ENCODE measurements around the gene CPPED1.

Gene CPPED1

DNA sequence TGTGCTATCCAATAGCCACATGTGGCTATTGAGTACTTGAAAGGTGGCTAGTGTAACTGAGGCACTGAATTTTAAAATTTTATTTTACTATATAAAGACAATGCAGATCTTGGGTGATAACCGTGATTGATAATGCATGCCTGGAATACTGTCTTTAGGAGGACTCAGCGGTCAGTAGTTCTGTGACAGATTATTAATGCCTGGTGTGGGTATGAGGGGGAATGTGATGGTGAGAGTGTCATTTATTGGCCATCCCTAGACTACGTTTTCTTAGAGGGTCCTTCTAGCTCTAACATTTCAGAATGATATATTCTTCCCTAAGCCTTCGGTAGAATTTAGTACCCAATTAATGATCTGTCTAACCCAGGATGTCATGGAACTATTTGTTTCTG lies 157.6 kb downstream of the CPPED1 start:
- DNase-seq (ENCODE audit: low read depth in 2 of 2): no peak

DNA sequence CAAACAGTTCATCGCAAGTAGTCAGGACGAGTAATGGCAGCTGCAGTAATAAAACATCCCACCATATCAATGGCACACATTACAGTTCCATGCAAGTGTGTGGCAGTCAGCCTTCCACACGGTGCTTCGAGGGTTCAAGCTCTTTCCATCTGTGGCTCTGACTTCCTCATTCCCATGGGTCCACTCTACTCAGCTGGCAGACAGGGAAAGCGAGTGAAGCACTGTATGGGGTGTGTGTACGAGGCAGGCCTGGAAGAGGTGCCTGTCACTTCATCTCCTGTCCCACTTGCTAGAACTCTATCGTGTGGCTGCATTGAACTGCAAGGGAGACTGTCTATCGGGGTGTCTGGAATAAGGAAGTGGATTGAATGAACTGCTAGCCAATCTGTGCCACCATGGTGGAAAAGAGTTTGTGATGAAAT lies 160.6 kb downstream of the CPPED1 start:
- DNase-seq (ENCODE audit: low read depth in 2 of 2): no peak

DNA sequence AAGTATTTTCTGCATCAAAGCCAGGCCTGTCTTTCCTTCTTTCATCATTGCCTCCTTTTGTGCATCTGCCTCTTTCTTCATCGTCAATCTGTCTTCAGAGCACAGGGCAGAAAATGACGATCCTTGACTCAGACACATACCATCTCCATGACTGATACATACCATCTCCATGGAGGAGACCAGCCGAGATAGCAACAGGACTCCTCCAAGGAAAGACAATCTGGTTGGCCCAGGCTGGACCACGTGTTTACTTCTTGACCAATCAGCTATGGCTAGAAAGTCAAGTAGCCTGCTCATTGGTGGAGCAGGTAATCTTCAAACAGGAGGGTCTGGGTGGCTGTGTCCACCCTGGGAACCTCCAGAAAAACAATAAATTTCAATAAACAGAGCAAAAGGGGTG lies 164.6 kb downstream of the CPPED1 start:
- no peak for DNase-seq (ENCODE audit: low read depth in 2 of 2)

DNA sequence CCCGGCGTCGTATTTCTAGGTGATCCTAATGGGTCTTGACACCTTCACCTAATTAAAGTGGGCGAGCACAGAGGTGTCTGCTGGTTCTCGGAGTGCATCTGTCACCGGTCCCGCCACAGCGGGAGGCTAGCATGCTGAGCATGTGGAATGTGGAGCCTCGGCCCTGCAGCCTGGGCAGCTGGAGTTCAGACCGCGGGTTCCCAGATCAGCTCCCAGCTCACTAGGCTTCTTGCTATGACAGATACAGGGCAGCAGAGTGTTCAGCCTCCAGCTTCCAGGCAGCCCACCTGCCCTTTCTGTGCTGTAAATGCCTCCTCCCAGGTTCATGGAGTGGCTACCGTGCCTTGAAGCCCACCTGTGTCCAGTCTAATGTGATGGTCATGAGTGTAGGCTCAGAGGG lies 166.7 kb downstream of the CPPED1 start:
- DNase-seq (ENCODE audit: low read depth in 2 of 2): no peak

DNA sequence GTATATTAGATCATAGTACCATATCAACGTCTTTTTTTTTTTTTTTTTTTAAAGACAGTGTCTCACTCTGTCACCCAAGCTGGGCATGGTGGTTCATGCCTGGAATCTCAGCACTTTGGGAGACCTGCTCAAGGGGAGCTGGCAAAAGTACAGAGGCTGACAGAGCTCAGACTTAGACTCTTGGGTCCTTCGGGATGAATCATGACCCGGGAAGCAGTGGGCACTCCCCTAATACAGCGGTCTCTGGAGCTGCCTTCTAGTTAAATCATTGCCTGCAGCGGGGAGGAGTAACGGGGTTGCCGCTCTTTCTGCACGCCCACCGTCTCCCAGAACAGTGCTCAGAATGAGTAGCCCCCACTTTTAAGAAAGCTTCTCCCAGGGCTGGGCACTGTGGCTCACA lies 174.4 kb downstream of the CPPED1 start:
- no peak for DNase-seq (ENCODE audit: low read depth in 2 of 2)

DNA sequence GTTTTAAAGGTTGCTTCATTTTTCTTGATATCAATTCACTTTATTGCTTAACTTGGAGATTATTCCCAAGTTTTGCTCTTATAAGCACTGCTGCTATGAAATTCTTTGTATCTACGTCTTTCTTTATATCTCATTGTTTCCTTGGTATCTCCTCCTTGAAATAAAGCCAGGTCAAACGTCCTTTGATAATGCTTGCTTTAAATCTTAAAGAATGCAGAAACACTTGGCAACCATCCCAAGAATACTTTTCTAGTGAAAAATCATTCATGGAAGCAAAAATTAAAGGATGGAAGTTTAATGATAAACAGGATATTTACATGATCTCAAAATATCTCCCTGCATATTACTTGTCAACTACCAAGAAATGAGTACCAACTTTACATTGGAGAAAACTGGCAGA lies 175.2 kb downstream of the CPPED1 start:
- no peak for DNase-seq (ENCODE audit: low read depth in 2 of 2)

DNA sequence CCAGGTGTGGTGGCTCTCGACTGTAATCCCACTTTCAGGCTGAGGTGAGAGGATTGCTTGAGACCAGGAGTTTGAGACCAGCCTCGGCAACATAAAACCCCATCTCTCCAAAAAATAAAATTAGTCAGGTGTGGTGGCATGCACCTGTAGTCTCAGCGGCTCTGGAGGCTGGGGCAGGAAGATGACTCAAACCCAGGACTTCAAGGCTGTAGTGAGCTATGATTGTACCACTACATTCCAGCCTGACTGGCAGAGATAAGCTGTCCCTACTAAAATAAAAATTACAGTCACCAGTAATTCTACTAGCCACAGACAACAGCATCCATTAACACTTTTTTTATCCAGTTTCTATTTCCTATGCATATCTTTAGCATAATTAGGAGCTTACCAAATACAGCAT lies 176.3 kb downstream of the CPPED1 start:
- no peak for DNase-seq (ENCODE audit: low read depth in 2 of 2)

DNA sequence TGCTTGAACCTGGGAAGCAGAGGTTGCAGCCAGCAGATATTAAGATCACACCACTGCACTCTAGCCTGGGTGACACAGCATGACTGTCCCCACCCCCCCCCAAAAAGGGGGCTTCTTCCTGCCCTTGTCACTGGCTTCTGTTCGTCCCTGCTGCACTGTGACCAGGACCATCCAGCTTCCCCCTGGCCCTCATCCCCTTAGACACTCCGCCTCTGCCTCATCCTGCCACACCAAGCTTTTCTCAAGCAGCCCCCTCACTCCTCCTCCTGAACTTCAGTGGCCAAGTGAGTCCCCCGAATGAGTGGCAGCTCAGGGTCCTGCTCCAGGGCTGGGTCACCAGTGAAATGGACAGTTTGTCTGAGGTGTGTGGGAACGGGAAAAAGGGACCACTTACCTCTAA lies 177.3 kb downstream of the CPPED1 start:
- DNase-seq (ENCODE audit: low read depth in 2 of 2): no peak

DNA sequence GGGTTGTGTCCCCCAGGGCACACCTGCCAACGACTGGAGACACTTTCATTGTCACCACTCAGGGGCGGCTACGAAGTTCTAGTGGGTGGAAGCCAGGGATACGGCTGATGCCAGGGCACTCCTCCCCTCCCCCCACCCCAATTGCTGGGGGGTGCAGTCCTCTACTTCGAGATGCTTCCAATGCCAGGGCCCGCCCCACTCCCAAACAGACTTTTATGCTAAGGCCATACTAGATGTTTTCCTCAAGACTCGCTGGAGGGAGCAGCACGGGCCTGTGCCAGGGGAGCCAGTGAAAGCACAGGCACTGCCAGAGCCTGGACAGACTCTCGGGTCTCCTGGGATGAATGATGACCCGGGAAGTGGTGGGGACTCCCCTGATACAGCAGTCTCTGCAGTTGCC lies 178.0 kb downstream of the CPPED1 start:
- DNase-seq (ENCODE audit: low read depth in 2 of 2): no peak

DNA sequence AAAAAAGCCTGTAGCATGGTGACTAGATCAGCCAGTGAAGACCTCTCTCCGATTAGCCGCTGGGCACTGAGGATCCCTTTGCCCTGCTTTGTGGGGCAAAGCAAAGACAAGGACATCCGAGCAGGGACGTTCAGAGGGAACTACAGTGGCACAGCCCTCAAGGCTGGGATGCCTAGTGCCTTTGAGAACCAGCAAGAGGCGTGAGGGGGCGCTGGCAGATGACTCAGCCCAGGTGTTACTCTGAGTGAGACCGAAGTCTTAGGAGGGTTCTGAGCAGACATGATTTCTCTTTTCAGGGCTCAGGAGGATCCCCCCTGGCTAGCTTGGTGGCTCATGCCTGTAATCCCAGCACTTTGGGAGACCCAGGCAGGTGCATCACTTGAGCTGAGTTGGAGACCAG lies 178.6 kb downstream of the CPPED1 start:
- no peak for DNase-seq (ENCODE audit: low read depth in 2 of 2)

DNA sequence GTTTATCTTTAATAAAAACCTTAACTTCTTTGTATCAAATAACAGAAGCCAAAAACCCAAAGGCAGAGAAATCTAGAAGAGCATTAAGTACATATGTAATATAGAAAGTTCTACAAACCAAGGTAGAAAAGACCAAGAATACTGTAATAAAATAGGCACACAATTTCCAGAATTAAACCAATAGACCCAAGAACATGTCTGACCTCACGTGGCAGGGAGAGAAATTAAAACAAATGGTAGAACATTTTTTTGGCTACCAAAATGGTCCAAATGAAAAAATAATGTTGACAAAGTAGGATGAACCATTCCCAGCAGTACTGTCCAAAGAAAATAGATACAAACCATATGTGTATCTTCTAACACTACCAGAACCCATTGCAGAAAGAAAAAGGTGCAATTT lies 183.5 kb downstream of the CPPED1 start:
- no peak for DNase-seq (ENCODE audit: low read depth in 2 of 2)

DNA sequence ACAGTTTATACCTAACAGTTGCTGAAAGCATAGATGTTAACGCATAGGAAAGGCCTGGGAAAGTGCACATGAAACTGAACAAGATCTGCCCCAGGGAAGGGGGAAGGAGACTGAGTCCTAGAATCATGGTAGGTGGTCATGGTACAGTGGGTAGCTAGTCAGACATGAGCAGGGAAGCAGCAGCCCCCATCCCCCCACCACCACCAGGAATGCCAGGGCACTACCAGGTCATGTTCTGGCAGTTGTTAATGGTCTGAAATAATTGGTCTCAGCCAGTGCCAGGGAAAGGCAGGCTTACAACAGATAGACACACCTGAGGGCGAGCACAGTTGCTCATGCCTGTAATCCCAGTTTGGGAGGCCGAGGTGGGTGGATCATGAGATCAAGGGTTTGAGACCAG lies 185.2 kb downstream of the CPPED1 start:
- no peak for DNase-seq (ENCODE audit: low read depth in 2 of 2)

DNA sequence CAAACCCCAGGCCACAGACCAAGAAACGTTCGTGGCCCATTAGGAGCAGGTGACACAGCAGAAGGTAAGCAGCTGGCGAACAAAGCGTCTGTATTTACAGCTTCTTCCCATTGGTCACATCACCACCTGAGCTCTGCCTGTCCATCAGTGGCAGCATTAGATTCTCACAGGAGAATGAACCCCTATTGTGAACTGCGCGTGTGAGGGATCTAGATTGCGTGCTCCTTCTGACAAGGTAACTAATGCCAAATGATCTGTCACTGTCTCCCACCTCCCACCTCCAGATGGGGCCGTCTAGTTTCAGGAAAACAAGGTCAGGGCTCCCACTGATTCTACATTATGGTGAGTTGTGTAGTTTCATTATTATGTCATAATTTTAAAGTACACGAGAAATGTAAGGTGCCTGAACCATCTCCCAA lies 186.3 kb downstream of the CPPED1 start:
- no peak for DNase-seq (ENCODE audit: low read depth in 2 of 2)

DNA sequence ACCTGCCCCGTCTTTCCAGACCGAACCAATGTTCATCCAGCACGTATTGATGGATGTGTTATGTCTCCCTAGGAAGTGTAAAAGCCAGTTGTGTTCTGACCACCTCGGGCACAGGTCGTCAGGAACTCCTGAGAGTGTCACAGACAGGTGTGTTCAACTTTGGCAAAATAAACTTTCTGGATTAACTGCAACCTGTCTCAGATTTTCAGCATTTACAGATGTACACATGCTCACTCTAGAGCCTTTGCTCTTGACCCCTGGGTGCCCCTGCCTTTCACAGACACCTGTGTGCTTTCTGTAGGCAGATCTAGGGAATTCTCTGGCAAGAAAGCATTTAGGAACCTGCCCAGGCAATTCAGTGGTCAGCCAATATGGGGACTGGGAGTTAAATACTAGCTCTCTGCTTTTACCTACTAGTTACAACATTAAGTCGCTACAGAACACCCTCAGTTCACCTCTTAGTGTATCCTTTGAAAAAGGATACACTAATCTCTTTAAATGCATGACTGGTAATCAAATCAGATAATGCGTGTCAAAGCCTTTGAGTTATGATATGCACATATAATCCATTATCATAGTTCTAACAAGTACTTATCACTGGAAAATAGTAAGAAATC lies 188.9 kb downstream of the CPPED1 start:
- DNase-seq (ENCODE audit: low read depth in 2 of 2): no peak

DNA sequence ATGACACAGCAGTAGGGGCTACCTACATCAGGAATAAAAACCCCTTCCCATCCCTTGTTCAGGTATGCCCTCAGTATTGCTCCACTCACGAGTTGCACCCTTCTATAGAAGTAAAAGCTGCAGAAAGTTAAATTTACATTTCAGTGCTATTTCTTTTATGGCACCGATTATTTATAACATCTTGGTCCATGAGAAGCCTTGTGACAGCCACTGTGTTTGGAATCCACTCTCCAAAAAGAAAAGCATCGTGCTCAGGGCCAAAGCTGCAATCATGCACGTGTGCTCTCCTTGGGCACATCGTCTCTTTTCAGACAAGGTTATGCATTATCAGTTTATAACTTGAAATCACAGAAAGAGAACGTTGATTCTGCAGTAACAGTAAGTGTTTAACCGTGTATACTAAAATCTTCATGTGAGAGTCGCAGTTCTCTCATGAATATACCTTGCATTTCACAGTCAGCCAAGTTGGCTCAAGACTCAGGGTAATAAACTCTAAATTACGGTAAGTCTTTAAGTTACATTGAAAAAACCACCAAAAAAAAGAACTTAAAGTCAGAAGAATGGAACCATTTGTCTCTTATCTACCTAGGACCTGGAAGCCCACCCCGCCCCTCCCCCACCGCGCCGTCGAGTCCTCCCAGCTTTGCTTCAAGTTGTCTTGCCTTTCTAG lies 189.6 kb downstream of the CPPED1 start:
- no peak for DNase-seq (ENCODE audit: low read depth in 2 of 2)

DNA sequence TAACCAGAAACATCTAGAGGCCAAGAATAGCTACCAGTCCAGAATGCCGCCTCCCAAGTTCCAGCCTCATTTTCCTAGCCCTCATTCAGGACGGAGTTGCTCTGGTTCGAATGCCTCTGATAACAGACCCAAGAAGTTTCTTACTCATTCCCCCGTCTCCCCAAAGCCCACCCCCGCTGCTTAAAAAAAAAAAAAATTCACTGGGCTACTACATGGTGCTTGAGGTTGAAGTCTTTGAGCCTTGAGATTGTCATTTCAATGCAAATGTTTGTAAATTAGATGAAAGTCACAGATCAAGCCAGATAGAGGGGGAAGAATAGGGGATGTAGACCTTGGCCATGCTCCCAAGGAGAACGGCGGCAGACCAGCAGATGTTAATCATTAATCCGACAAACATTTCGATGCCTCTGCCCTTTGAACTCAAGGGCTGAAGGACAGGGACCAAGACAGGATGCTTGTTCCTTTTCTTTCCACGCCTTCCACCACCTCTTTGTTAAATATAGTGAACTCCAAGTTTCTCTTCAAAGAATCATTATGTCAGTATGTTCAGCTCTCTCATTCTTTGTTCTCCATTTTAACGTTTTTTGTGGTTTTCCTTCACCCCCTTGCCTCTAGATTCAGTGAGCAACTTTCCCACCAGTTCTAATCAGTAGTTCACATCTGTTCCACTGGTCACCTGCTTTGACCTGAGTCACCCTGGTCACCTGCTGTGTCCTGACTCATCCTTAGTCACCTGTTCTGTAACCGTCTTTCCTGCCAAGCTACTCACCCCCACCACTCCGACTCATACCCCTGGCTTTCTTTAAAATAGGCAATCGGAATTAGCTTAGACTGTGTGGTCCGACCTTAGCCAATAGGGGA lies 190.3 kb downstream of the CPPED1 start:
- peak in 1 of 2 donors; percentile 15 for DNase-seq (ENCODE audit: low read depth in 2 of 2)

DNA sequence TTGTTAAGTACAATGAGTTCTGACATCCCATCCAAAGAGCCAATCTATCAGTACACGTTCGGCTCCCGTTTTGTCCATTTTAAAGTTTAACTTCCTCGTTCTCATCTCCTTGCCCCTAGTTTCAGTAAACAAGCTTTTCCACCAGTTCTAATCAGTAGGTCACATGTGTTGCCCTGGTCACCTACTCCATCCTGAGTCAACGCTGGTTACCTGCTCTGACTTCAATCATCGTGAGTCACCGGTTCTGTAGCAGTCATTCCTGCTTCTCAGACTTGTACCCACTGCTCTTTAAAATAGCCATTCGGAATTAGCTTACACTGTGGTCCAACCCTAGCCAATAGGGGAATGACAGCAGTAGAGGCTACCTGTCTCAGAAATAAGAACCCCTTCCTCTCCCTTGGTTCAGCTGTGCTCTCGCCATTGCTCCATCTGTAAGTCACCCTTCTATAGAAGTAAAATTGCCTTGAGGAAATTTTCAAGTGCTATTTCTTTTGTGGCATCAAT lies 191.0 kb downstream of the CPPED1 start:
- no peak for DNase-seq (ENCODE audit: low read depth in 2 of 2)

DNA sequence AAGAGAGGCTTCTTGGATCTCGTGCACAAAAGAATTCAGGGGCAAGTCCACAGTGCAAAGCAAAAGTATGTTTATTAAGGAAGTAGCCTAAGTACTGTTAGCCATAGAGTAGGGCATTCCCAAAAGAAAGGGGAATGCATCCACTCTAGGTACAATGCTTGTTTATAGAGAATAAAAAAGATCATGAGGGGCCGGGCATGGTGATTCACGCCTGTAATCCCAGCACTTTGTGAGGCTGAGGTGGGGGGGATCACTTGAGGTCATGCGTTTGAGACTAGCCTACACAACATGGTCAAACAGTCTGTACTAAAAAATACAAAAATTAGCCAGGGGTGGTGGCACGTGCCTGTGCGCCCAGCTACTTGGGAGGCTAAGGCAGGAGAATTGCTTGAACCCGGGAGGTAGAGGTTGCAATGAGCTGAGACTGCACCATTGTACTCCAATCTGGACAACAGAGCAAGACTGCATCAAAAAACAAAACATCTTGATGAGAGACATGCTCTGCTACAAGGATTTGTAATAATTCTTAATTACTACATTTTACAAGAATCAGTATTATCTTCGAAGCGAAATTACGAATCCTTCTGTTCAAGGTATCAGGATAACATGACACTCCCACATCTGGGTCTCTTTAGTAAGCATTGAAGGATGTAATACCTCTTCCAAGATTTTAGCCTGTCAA lies 191.6 kb downstream of the CPPED1 start:
- DNase-seq (ENCODE audit: low read depth in 2 of 2): no peak

DNA sequence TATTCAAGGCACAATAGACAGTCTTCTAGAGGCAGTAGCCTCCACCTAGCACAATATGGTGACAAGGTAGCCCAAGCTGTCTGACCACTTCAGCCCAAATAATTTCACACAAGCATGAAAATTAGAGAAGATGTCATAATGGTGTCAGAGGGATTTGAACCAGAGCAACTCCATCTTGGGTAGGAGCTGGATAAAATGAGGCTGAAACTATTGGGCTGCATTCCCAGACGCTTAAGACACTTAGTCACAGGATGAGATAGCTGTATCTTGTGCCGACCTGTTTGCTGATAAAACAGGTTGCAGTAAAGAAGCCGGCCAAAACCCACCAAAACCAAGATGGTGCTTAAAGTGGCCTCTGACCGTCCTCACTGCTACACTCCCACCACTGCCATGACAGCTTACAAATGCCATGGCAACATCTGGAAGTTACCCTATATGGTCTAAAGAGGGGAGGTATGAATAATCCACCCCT lies 192.6 kb downstream of the CPPED1 start:
- no peak for DNase-seq (ENCODE audit: low read depth in 2 of 2)

DNA sequence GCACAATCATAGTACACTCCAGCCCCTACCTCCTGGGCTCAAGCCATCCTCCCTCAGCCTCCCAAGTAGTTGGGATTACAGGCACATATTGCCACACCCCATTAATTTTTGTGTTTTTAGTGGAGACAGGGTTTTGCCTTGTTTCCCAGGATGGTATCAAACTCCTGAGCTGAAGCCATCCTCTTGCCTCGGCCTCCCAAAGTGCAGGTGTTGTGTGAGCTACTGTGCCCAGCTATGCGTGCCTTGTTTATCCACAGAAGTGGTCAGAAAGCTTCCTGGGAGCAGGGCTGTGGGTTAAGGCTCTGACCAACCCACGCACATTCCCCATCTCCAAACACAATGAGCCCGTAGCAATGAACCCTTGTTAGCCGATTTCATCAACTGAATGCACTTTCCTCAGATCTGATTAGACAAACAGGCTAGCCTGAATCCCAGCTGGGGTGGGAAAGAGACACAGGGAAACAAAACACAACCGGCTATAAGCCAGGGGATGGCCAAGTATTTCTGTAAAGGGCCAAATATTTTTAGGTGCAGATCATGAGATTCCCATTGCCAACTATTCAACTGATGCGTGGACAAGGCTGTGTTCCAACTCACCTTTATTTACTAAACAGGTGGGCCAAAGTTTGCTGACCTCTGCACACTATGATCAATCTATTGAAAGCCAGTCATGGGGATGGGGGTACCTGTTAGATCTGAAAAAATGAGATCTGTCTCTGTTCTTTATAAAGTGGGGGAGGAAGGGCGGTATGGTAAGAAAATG lies 193.6 kb downstream of the CPPED1 start:
- no peak for DNase-seq (ENCODE audit: low read depth in 2 of 2)
